Kidney (tissue), 14 donors: Measurements from ENCODE around the gene SCAPER. TPM values are rescaled to one million over a fixed set of nuclear protein-coding genes. Genes with fewer than 3 reads are reported as not detected.
A peak's percentile ranks its signal among the peaks of the same experiment; 100 is the strongest.
"Not testable (repeated sequence)": the region's sequence is repeated elsewhere in the genome, so short reads cannot be mapped to it uniquely, and the experiment has no call there.

Experiments
- DNase-seq, 5 donors: peaks; one replicate each; pipeline ENCODE4 v3.0.0-alpha.2; 2013 to 2020
- FAIRE-seq: peaks from 2 replicates; lab custom pipeline; 2012; peaks lifted over from hg19 to GRCh38; lab: Jason Lieb, UNC
- H3K27ac ChIP-seq, 2 donors: one replicate each; pipeline ENCODE4 v1.7.0; 2013; ENCODE audit warnings: low read depth in 2 of 2, low read length in 2 of 2, inconsistent platforms in 1 of 2
- H3K27me3 ChIP-seq: one replicate; pipeline ENCODE4 v1.7.1; 2013; ENCODE audit warnings: low read length, inconsistent platforms; ENCODE audit not compliant: control insufficient read depth, insufficient read depth
- H3K36me3 ChIP-seq, 3 donors: one replicate each; pipeline versions ENCODE4 v1.7.0 to v1.7.1; 2013; ENCODE audit warnings: low read length in 3 of 3, control low read depth in 1 of 3, inconsistent platforms in 1 of 3; ENCODE audit not compliant: insufficient read depth in 3 of 3, control insufficient read depth in 2 of 3
- H3K4me1 ChIP-seq, 3 donors: one replicate each; pipeline versions ENCODE4 v1.7.0 to v1.7.1; 2013; ENCODE audit warnings: low read length in 3 of 3, inconsistent platforms in 1 of 3, low read depth in 1 of 3; ENCODE audit not compliant: control insufficient read depth in 2 of 3, insufficient read depth in 2 of 3
- H3K4me3 ChIP-seq, 3 donors: one replicate each; pipeline versions ENCODE4 v1.7.0 to v1.8.1; 2013; ENCODE audit warnings: low read length in 3 of 3, control low read depth in 1 of 3, inconsistent platforms in 1 of 3
- H3K9ac ChIP-seq, 3 donors: one replicate each; pipeline versions ENCODE4 v1.7.0 to v1.7.1; 2013; ENCODE audit warnings: low read length in 3 of 3, control low read depth in 1 of 3, inconsistent platforms in 1 of 3
- H3K9me3 ChIP-seq, 3 donors: one replicate each; pipeline versions ENCODE4 v1.7.0 to v1.7.1; 2013; ENCODE audit warnings: low read length in 3 of 3, control low read depth in 1 of 3, inconsistent platforms in 1 of 3; ENCODE audit not compliant: control insufficient read depth in 2 of 3, insufficient read depth in 1 of 3
- intact Hi-C: fragments of 100-400 bp; cut with DNase I; formaldehyde crosslinking; loops from one replicate; pipeline ENCODE4 v1.11.1; 2022
- polyA plus RNA-seq: library from polyadenylated mRNA; stranded (reverse); fragments of 350-450 nt; fragmentation: Illumina TruSeq; extraction: RNeasy Lipid Tissue Mini Kit (QIAGEN cat#74804); gene quantifications from one replicate; pipeline ENCODE4 v1.2.3, GENCODE V29; 2014; ENCODE audit warnings: low read depth, low replicate concordance; ENCODE audit not compliant: insufficient read depth
- total RNA-seq: library from RNA; stranded (reverse); fragmentation: NEBNext Ultra II Directional; extraction: Animal tissue kit (Norgen Biotek cat#: 25700); gene quantifications from one replicate; pipeline ENCODE4 v1.2.1, GENCODE V29; 2021
- TF ChIP-seq, protein P1 (sequence below): IDR thresholded peaks from 3 replicates; pipeline ENCODE4 v1.5.1; 2012; ENCODE audit warnings: mild to moderate bottlenecking, moderate library complexity, borderline replicate concordance; ENCODE audit not compliant: insufficient read depth; ENCODE audit errors: extremely low read depth
- donor health status: control.
- donor health status: control.
- donor health status: control.
- donor health status: control.
- donor health status: control.
- donor health status: DM: yes; HTN: yes; CAD: no.
- donor health status: Normal renal cell carcinoma (clear cell type).

SCAPER gene
- total and polyA plus RNA-seq, 2 donors from 2014 or later = 11.6 to 39.4 TPM

DNA sequence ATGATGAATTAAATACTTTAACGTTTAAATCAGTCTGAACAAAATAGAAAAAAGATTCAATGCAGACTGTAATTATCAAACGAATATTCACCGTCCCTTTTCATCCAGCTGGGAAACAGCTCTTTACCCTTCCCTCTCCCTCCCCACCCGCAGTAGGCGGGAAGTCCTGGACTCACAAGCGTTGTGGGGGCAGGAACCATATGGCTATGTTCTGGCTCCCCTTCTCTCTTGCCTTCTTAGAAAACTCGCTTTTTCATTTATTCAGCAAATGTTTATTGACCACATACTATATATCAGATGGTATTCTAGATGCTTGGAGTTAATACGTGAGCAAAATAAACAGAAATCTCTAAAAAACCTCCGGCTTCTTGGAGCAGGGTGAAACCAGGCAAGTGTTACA, 715 bp upstream of the SCAPER start:
- H3K4me3 ChIP-seq = peak overlapping the region; percentile 66 to 84 (median 78)
- no peaks in the 10 kb centered on the region for H3K36me3 ChIP-seq
- H3K9me3 ChIP-seq = peaks cover 0 to 3% (median 0%) of the 10 kb centered on the region in 3 donors
- peak overlapping the region; percentile 76 to 90 for H3K27ac ChIP-seq
- peaks cover 3 to 13% (median 5%) of the 10 kb centered on the region in 3 donors for H3K4me1 ChIP-seq
- TF ChIP-seq, protein P1, sequence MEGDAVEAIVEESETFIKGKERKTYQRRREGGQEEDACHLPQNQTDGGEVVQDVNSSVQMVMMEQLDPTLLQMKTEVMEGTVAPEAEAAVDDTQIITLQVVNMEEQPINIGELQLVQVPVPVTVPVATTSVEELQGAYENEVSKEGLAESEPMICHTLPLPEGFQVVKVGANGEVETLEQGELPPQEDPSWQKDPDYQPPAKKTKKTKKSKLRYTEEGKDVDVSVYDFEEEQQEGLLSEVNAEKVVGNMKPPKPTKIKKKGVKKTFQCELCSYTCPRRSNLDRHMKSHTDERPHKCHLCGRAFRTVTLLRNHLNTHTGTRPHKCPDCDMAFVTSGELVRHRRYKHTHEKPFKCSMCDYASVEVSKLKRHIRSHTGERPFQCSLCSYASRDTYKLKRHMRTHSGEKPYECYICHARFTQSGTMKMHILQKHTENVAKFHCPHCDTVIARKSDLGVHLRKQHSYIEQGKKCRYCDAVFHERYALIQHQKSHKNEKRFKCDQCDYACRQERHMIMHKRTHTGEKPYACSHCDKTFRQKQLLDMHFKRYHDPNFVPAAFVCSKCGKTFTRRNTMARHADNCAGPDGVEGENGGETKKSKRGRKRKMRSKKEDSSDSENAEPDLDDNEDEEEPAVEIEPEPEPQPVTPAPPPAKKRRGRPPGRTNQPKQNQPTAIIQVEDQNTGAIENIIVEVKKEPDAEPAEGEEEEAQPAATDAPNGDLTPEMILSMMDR = no peak
- FAIRE-seq (no peak), DNase-seq (peak in 1 of 5 donors; percentile 47)
- H3K9ac ChIP-seq = peak overlapping the region in 1 of 3 donors; percentile 72
- no peaks in the 10 kb centered on the region for H3K27me3 ChIP-seq
- intact Hi-C loops = no loop called here

- TF ChIP-seq, protein P1 = no peak
- Histone ChIP-seq H3K4me3 (peak overlapping the region; percentile 62 to 66 (median 62)), H3K9ac (peak overlapping the region; percentile 32 to 86 (median 77)), H3K4me1 (peaks cover 3 to 13% (median 5%) of the 10 kb centered on the region in 3 donors), H3K27ac (peak overlapping the region; percentile 89 to 90), H3K36me3 (no peaks in the 10 kb centered on the region), H3K27me3 (no peaks in the 10 kb centered on the region), H3K9me3 (peaks cover 0 to 3% (median 0%) of the 10 kb centered on the region in 3 donors)
- intact Hi-C loops = no loop called here
- FAIRE-seq (no peak), DNase-seq (peak in 3 of 5 donors; percentile 46 to 77 (median 69))
Measured at GRCh38 chr15:76904461-76905012, 603 bp downstream of the SCAPER start.

DNA sequence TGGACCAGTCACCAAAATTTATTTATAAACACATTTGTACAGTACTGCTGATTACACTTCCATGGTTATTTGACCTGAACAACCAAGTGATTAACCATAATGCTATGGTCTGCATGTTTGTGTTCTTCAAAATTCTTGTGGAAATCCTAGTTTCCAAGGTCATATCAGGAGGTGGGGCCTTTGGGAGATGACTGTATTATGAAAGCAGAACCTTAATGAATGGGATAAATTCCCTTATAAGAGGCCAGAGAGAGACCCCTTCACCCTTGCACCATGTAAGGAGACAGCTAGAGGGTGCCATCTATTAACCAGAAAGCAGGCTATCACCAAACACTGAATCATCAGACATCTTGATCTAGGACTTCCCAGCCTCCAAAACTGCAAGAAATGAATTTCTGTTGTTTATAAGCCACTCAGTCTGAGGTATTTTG, 1.9 kb downstream of the SCAPER start:
- Histone ChIP-seq H3K4me3 (peak overlapping the region in 1 of 3 donors; percentile 66), H3K27ac (no peak overlapping the region), H3K27me3 (no peaks in the 10 kb centered on the region), H3K9ac (peak overlapping the region in 1 of 3 donors; percentile 12), H3K4me1 (peaks cover 3 to 13% (median 5%) of the 10 kb centered on the region in 3 donors), H3K36me3 (no peaks in the 10 kb centered on the region), H3K9me3 (peaks cover 0 to 3% (median 0%) of the 10 kb centered on the region in 3 donors)
- DNase-seq (peak in 1 of 5 donors; percentile 17), FAIRE-seq (no peak)
- intact Hi-C loops = no loop called here
- TF ChIP-seq, protein P1 = no peak

- H3K4me3 ChIP-seq = no peak overlapping the region
- H3K4me1 ChIP-seq = peaks cover 3 to 13% (median 5%) of the 10 kb centered on the region in 3 donors
- FAIRE-seq = no peak
- intact Hi-C loops = no loop called here
- H3K36me3 ChIP-seq = no peaks in the 10 kb centered on the region
- no peaks in the 10 kb centered on the region for H3K27me3 ChIP-seq
- H3K9me3 ChIP-seq = peaks cover 0 to 3% (median 0%) of the 10 kb centered on the region in 3 donors
- H3K9ac ChIP-seq = no peak overlapping the region
- TF ChIP-seq, protein P1 = no peak
- no peak for DNase-seq
- no peak overlapping the region for H3K27ac ChIP-seq
Measured at GRCh38 chr15:76901965-76902364, 3.2 kb downstream of the SCAPER start.

DNA sequence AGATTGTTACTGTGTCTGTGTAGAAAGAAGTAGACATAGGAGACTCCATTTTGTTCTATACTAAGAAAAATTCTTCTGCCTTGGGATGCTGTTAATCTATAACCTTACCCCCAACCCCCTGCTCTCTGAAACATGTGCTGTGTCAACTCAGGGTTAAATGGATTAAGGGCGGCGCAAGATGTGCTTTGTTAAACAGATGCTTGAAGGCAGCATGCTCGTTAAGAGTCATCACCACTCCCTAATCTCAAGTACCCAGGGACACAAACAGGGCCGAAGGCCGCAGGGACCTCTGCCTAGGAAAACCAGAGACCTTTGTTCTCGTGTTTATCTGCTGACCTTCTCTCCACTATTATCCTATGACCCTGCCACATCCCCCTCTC, 5.2 kb downstream of the SCAPER start:
- H3K36me3 ChIP-seq, intact Hi-C loops, DNase-seq, FAIRE-seq, H3K27me3 ChIP-seq, H3K9ac ChIP-seq, H3K4me3 ChIP-seq, H3K9me3 ChIP-seq, H3K4me1 ChIP-seq, H3K27ac ChIP-seq: not testable (repeated sequence)
